Brain microvascular endothelial cell (primary cell): ENCODE data around the gene PCMT1.
"Not testable (repeated sequence)": the region's sequence is repeated elsewhere in the genome, so short reads cannot be mapped to it uniquely, and the experiment has no call there.

Experiments used
- DNase-seq: peaks from one replicate; pipeline ENCODE4 v3.0.0-alpha.2; 2020
- H3K27ac ChIP-seq: fragments of 250-450 bp; sonication (Bioruptor Pico); 2 replicates; pipeline ENCODE4 v1.5.1; 2020; ENCODE audit warnings: mild to moderate bottlenecking, moderate library complexity
- H3K27me3 ChIP-seq: fragments of 250-450 bp; sonication (Bioruptor Pico); replicated peaks from 2 replicates; pipeline ENCODE4 v1.5.1; 2020; ENCODE audit warnings: mild to moderate bottlenecking
- H3K36me3 ChIP-seq: fragments of 250-450 bp; sonication (Bioruptor Pico); replicated peaks from 2 replicates; pipeline ENCODE4 v1.5.1; 2020; ENCODE audit warnings: mild to moderate bottlenecking
- H3K4me3 ChIP-seq: 2 replicates; pipeline ENCODE4 v1.5.1; 2011; ENCODE audit warnings: low read depth, mild to moderate bottlenecking, control low read depth, low read length, moderate library complexity
- CTCF ChIP-seq: IDR thresholded peaks from 2 replicates; pipeline ENCODE4 v1.5.1; 2011; ENCODE audit warnings: low read depth, mild to moderate bottlenecking, moderate library complexity, low read length, control low read depth, inconsistent platforms; ENCODE audit errors: missing control alignments
- in situ Hi-C: cut with HindIII; loops from 2 replicates; pipeline ENCODE4 v1.10.0; 2017; ENCODE audit warnings: low sequenced_read_pairs, low pct_ligation_motif_present

Gene PCMT1

DNA sequence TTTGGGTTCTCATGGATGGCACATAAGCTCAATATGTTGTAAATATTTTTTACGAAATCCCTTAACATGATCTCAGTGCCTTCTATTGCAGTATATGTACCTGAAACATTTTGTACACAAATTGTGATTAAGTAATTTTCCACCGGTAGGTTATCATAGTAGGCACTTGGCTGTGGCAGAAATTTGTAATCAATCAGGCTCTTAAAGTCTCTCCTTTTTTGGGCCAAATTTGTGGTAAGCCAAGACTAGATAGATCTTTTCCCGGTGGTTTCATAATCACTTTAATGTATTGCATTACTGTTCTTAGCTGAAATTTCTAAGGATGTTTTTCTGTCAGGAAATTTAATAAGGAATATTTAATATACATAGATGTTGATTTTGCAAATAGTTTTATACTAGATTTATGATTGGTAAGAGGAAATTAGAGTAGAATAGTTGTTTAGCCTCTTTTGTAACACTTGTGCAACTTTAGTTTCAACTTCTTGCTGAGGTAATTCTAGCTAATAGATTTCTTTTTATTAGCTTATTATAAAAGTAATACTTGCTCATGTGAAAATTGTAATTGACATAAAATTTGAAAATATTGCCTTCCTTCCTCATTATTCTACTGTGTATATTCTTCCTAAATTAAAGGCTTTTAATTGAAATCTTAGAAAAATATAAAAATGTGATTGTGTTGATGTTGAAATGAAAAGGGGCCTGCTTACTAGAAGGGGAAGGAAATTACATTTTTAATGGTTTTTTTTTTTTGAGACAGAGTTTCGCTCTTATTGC lies 3.2 kb downstream of the PCMT1 start:
- TF ChIP-seq CTCF = no peak
- no peak for DNase-seq
- no peak overlapping the region for H3K27ac ChIP-seq
- no peaks in the 10 kb centered on the region for H3K27me3 ChIP-seq
- H3K4me3 ChIP-seq = no peak overlapping the region
- in situ Hi-C loops = no loop called here
- H3K36me3 ChIP-seq = no peaks in the 10 kb centered on the region

DNA sequence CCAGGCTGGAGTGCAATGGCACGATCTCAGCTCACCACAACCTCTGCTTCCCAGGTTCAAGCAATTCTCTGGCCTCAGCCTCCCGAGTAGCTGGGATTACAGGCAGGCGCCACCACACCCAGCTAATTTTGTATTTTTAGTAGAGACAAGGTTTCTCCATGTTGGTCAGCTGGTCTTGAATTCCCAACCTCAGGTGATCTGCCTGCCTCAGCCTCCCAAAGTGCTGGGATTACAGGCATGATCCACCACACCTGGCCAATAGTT lies 3.8 kb downstream of the PCMT1 start:
- in situ Hi-C loops, DNase-seq, H3K27ac ChIP-seq: not testable (repeated sequence)

GRCh38 chr6:149754548-149754947 lies 5.0 kb downstream of the PCMT1 start:
- TF ChIP-seq CTCF = no peak
- Histone ChIP-seq H3K4me3 (no peak overlapping the region), H3K36me3 (no peaks in the 10 kb centered on the region), H3K27ac (no peak overlapping the region), H3K27me3 (no peaks in the 10 kb centered on the region)
- in situ Hi-C loops = no loop called here
- DNase-seq = no peak

More for the DNA sequence above, 3.8 kb downstream of the PCMT1 start:
- not testable (repeated sequence) for H3K36me3 ChIP-seq, H3K27me3 ChIP-seq, H3K4me3 ChIP-seq

DNA sequence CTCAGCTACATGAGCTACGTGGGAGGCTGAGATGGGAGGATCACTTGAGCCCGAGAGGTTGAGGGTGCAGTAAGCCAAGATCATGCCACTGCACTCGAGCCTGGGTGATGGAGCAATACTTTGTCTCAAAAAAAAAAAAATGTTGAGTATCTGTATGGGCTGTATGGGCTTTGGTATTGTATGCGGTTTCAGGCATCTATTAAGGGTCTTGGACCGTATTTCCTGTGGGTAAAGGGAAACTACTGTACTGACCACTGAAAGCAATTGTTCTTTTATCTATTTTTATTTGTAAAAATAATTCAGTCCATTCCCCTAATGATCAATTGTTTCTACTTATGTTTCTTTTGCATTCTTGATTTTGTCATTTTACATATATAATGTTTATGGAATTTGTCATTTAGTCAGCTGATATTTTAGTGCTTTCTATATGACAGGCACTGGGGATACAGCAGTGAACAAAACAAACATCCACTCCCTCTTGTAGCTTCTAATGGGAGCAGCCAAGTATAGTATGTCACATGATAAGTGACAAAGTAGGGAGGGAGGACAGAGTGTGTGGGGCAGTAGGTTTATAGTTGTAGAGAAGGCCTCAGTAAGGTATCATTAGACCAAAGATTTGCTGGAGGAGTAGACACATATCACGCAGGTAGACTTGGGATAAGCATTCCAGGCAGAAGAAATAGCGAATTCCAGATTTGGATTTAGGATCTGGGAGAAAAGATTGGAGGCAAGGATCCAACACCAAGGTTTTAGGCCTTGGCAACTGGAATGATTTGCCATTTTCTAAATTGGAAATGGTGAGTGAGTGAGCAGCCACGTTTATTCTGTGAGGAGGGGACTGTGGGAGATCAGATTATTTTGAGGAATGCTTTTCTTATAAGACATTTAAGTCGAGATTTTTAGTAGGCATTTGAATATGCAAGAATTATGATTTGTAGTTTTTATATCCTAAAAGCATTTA lies 6.0 kb downstream of the PCMT1 start:
- DNase-seq = no peak
- peaks cover 7% of the 10 kb centered on the region for H3K36me3 ChIP-seq
- TF ChIP-seq CTCF = no peak
- no peak overlapping the region for H3K4me3 ChIP-seq
- H3K27ac ChIP-seq = no peak overlapping the region
- in situ Hi-C loops = no loop called here
- H3K27me3 ChIP-seq = no peaks in the 10 kb centered on the region

DNA sequence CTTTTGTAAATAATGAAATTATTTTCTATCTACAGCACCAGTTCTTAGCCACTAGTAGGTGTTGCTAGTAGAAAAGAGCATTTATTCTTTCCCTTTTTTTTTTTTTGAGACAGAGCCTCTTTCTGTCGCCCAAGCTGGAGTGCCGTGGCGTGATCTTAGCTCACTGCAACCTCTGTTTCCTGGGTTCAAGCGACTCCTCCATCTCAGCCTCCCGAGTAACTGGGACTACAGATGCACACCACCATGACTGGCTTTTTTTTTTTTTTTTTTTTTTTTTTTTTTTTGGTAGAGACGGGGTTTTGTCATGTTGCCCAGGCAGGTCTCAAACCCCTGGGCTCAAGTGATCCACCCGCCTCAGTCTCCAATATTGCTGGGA lies 6.7 kb downstream of the PCMT1 start:
- Histone ChIP-seq H3K4me3 (no peak overlapping the region), H3K27me3 (no peaks in the 10 kb centered on the region), H3K27ac (no peak overlapping the region), H3K36me3 (peaks cover 11% of the 10 kb centered on the region)
- DNase-seq = no peak
- TF ChIP-seq CTCF = no peak
- in situ Hi-C loops = no loop called here

- no peak overlapping the region for H3K27ac ChIP-seq
- no peaks in the 10 kb centered on the region for H3K27me3 ChIP-seq
- DNase-seq = no peak
- peaks cover 13% of the 10 kb centered on the region for H3K36me3 ChIP-seq
- H3K4me3 ChIP-seq = no peak overlapping the region
- in situ Hi-C loops = no loop called here
- no peak for TF ChIP-seq CTCF
Measured at GRCh38 chr6:149761438-149761837, 11.9 kb downstream of the PCMT1 start.
